Breast epithelium (tissue), 3 donors: ENCODE results near the gene NAV3.

ENCODE experiments used
- CTCF ChIP-seq, 3 donors: fragments of 450-650 bp; IDR thresholded peaks; one replicate each; pipeline ENCODE4 v1.5.1; 2016 to 2017; ENCODE audit warnings: antibody characterized with exemption in 3 of 3, mild to moderate bottlenecking in 3 of 3, moderate library complexity in 3 of 3
- POLR2A ChIP-seq: fragments of 450-650 bp; IDR thresholded peaks from one replicate; pipeline ENCODE4 v1.6.1; 2016; ENCODE audit warnings: antibody characterized with exemption, mild to moderate bottlenecking, moderate library complexity
- POLR2AphosphoS5 ChIP-seq, 3 donors: sonication (generic); formaldehyde crosslinking; IDR thresholded peaks; one replicate each; pipeline ENCODE4 v1.6.1; 2017; ENCODE audit warnings: antibody characterized with exemption in 3 of 3

- TF ChIP-seq POLR2A = no peak
- no peak for TF ChIP-seq CTCF (IDR thresholded peaks at IDR 0.05)
- no peak for TF ChIP-seq POLR2AphosphoS5 (IDR thresholded peaks at IDR 0.05)
These were observed 20.0 kb downstream of the NAV3 start for GRCh38 chr12:77850698-77851097.
